Activated CD8-positive, alpha-beta T cell treated with anti-CD3 and anti-CD28 coated beads, Interleukin-2, amount 10 ng/mL, durations not matched to agents 7 days and 5 days (primary cell): ENCODE measurements around the gene A3GALT2. TPM values are rescaled to one million over a fixed set of nuclear protein-coding genes. Genes with fewer than 3 reads are reported as not detected.

Experiments used
- ATAC-seq: fragments of 150-1000 bp; cut with Tn5 transposase; one replicate; pipeline ENCODE4 v1.10.0; 2021; ENCODE audit warnings: moderate library complexity
- CTCF ChIA-PET: fragments of 350-600 bp; sonication (Branson Sonifier 250); formaldehyde crosslinking; loops from one replicate; lab custom pipeline; 2021; ENCODE audit warnings: antibody characterized with exemption; lab: Charles Lee
- POLR2A ChIA-PET: fragments of 350-600 bp; sonication (Branson Sonifier 250); formaldehyde crosslinking; loops from one replicate; lab custom pipeline; 2021; ENCODE audit warnings: antibody characterized with exemption; lab: Charles Lee
- DNase-seq: peaks from one replicate; pipeline ENCODE4 v3.0.0-alpha.2; 2020
- H3K27ac Mint-ChIP-seq: one replicate; pipeline ENCODE4 v1.8.0; 2021; ENCODE audit warnings: mild to moderate bottlenecking, mixed read lengths
- H3K27me3 Mint-ChIP-seq: one replicate; pipeline ENCODE4 v1.8.0; 2021; ENCODE audit warnings: low read depth, mixed read lengths
- H3K36me3 Mint-ChIP-seq: one replicate; pipeline ENCODE4 v1.8.0; 2021; ENCODE audit warnings: low read depth, mixed read lengths
- H3K4me1 Mint-ChIP-seq: one replicate; pipeline ENCODE4 v1.8.0; 2021; ENCODE audit warnings: low read depth, mixed read lengths
- H3K4me3 Mint-ChIP-seq: one replicate; pipeline ENCODE4 v1.8.0; 2021; ENCODE audit warnings: mild to moderate bottlenecking, mixed read lengths
- H3K9me3 Mint-ChIP-seq: one replicate; pipeline ENCODE4 v1.8.0; 2022; ENCODE audit warnings: mixed read lengths; ENCODE audit not compliant: insufficient read depth
- total RNA-seq, 2 experiments: library from RNA; stranded (reverse); gene quantifications; one replicate each; pipeline ENCODE4 v1.2.3, GENCODE V29; 2021

Gene A3GALT2
- total RNA-seq, 2 experiments from 2014 or later: not detected

GRCh38 chr1:33330906-33331305, 10.0 kb upstream of the A3GALT2 start:
- ATAC-seq (no peak), DNase-seq (no peak)
- H3K4me1 Mint-ChIP-seq: peaks cover 12% of the 10 kb centered on the region
- no peak overlapping the region for H3K27ac Mint-ChIP-seq
- H3K27me3 Mint-ChIP-seq: no peaks in the 10 kb centered on the region
- no peak overlapping the region for H3K4me3 Mint-ChIP-seq
- H3K9me3 Mint-ChIP-seq: no peaks in the 10 kb centered on the region
- H3K36me3 Mint-ChIP-seq: peaks cover 53% of the 10 kb centered on the region
- ChIA-PET POLR2A (no interaction called here), CTCF (no interaction called here)

GRCh38 chr1:33330361-33330890, 9.5 kb upstream of the A3GALT2 start:
- no peaks in the 10 kb centered on the region for H3K9me3 Mint-ChIP-seq
- H3K4me3 Mint-ChIP-seq: no peak overlapping the region
- DNase-seq (no peak), ATAC-seq (no peak)
- no peaks in the 10 kb centered on the region for H3K27me3 Mint-ChIP-seq
- H3K27ac Mint-ChIP-seq: no peak overlapping the region
- peaks cover 12% of the 10 kb centered on the region for H3K4me1 Mint-ChIP-seq
- peaks cover 58% of the 10 kb centered on the region for H3K36me3 Mint-ChIP-seq
- ChIA-PET POLR2A (no interaction called here), CTCF (interaction anchor here (0.9 kb wide), 1 partner anchor 33 kb away, joined by 3 read pairs; no protein-coding TSS in a partner anchor)

GRCh38 chr1:33329600-33330305, 8.9 kb upstream of the A3GALT2 start:
- no peak for DNase-seq
- ATAC-seq: no peak
- CTCF ChIA-PET: interaction anchor here (0.9 kb wide), 1 partner anchor 32 kb away, joined by 3 read pairs; no protein-coding TSS in a partner anchor
- Mint-ChIP-seq H3K27me3 (no peaks in the 10 kb centered on the region), H3K27ac (no peak overlapping the region), H3K4me1 (peaks cover 5% of the 10 kb centered on the region), H3K9me3 (no peaks in the 10 kb centered on the region), H3K36me3 (peaks cover 59% of the 10 kb centered on the region), H3K4me3 (no peak overlapping the region)
- POLR2A ChIA-PET: no interaction called here

GRCh38 chr1:33328817-33329216, 7.9 kb upstream of the A3GALT2 start:
- POLR2A ChIA-PET: no interaction called here
- no peak for ATAC-seq

GRCh38 chr1:33327587-33328325, 6.9 kb upstream of the A3GALT2 start:
- Mint-ChIP-seq H3K4me1 (peaks cover 5% of the 10 kb centered on the region), H3K27ac (no peak overlapping the region), H3K27me3 (no peaks in the 10 kb centered on the region), H3K36me3 (peaks cover 63% of the 10 kb centered on the region), H3K9me3 (no peaks in the 10 kb centered on the region), H3K4me3 (no peak overlapping the region)
- ATAC-seq: no peak
- ChIA-PET POLR2A (no interaction called here), CTCF (no interaction called here)
- no peak for DNase-seq

More at GRCh38 chr1:33328817-33329216, 7.9 kb upstream of the A3GALT2 start:
- H3K27ac Mint-ChIP-seq: no peak overlapping the region
- peaks cover 61% of the 10 kb centered on the region for H3K36me3 Mint-ChIP-seq
- H3K9me3 Mint-ChIP-seq: no peaks in the 10 kb centered on the region
- DNase-seq: no peak
- H3K27me3 Mint-ChIP-seq: no peaks in the 10 kb centered on the region
- CTCF ChIA-PET: no interaction called here
- peaks cover 5% of the 10 kb centered on the region for H3K4me1 Mint-ChIP-seq
- no peak overlapping the region for H3K4me3 Mint-ChIP-seq

GRCh38 chr1:33326785-33327184, 5.9 kb upstream of the A3GALT2 start:
- POLR2A ChIA-PET: no interaction called here
- CTCF ChIA-PET: interaction anchor here (1.7 kb wide), 1 partner anchor 32 kb away, joined by 4 read pairs; no protein-coding TSS in a partner anchor
- peaks cover 5% of the 10 kb centered on the region for H3K4me1 Mint-ChIP-seq
- DNase-seq (no peak), ATAC-seq (no peak)
- H3K36me3 Mint-ChIP-seq: peaks cover 58% of the 10 kb centered on the region
- no peaks in the 10 kb centered on the region for H3K9me3 Mint-ChIP-seq
- no peak overlapping the region for H3K27ac Mint-ChIP-seq
- no peaks in the 10 kb centered on the region for H3K27me3 Mint-ChIP-seq
- H3K4me3 Mint-ChIP-seq: no peak overlapping the region

GRCh38 chr1:33324677-33325575, 4.0 kb upstream of the A3GALT2 start:
- Mint-ChIP-seq H3K9me3 (no peaks in the 10 kb centered on the region), H3K27me3 (no peaks in the 10 kb centered on the region), H3K36me3 (peaks cover 47% of the 10 kb centered on the region), H3K4me3 (no peak overlapping the region), H3K27ac (no peak overlapping the region), H3K4me1 (peaks cover 5% of the 10 kb centered on the region)
- no peak for DNase-seq
- ATAC-seq: no peak
- CTCF ChIA-PET: interaction anchor here (1.7 to 2.3 kb wide), 2 partner anchors 29 to 30 kb away, joined by 4 to 6 read pairs; no protein-coding TSS in a partner anchor
- POLR2A ChIA-PET: no interaction called here

- POLR2A ChIA-PET: no interaction called here
Measured at GRCh38 chr1:33323663-33324477, 3.0 kb upstream of the A3GALT2 start.

GRCh38 chr1:33322870-33323585, 2.1 kb upstream of the A3GALT2 start:
- POLR2A ChIA-PET: no interaction called here
- DNase-seq: no peak

More at GRCh38 chr1:33323663-33324477, 3.0 kb upstream of the A3GALT2 start:
- H3K27ac Mint-ChIP-seq: no peak overlapping the region
- no peaks in the 10 kb centered on the region for H3K9me3 Mint-ChIP-seq
- H3K27me3 Mint-ChIP-seq: no peaks in the 10 kb centered on the region
- DNase-seq: no peak
- peaks cover 5% of the 10 kb centered on the region for H3K4me1 Mint-ChIP-seq
- H3K36me3 Mint-ChIP-seq: peaks cover 37% of the 10 kb centered on the region
- ATAC-seq: no peak
- H3K4me3 Mint-ChIP-seq: no peak overlapping the region
- CTCF ChIA-PET: interaction anchor here (2.3 kb wide), 1 partner anchor 28 kb away, joined by 6 read pairs; no protein-coding TSS in a partner anchor

GRCh38 chr1:33322109-33322508, 1.2 kb upstream of the A3GALT2 start:
- Mint-ChIP-seq H3K4me1 (no peaks in the 10 kb centered on the region), H3K36me3 (peaks cover 23% of the 10 kb centered on the region), H3K4me3 (no peak overlapping the region), H3K9me3 (no peaks in the 10 kb centered on the region), H3K27ac (no peak overlapping the region), H3K27me3 (peaks cover 7% of the 10 kb centered on the region)
- ATAC-seq: no peak
- ChIA-PET POLR2A (no interaction called here), CTCF (no interaction called here)
- DNase-seq: no peak

More at GRCh38 chr1:33322870-33323585, 2.1 kb upstream of the A3GALT2 start:
- Mint-ChIP-seq H3K36me3 (peaks cover 30% of the 10 kb centered on the region), H3K4me3 (no peak overlapping the region), H3K27ac (no peak overlapping the region), H3K9me3 (no peaks in the 10 kb centered on the region), H3K4me1 (peaks cover 4% of the 10 kb centered on the region), H3K27me3 (peaks cover 6% of the 10 kb centered on the region)
- CTCF ChIA-PET: interaction anchor here (2.3 kb wide), 1 partner anchor 27 kb away, joined by 6 read pairs; no protein-coding TSS in a partner anchor
- no peak for ATAC-seq
